Measurements from ENCODE around the gene CD28. TPM values are rescaled to one million over a fixed set of nuclear protein-coding genes. Genes with fewer than 3 reads are reported as not detected.

CD28 gene
- total RNA-seq, 5 donors from 2014 or later (not counting 1 experiment from before 2014, with no cell fraction given) = 112 to 154 (median 151) TPM

GRCh38 chr2:203673933-203674332, 32.5 kb upstream of the CD28 start:
- H3K4me3 Mint-ChIP-seq = no peak overlapping the region
- DNase-seq (peak in 9 of 35 experiments; percentile 2 to 38 (median 16)), ATAC-seq (replicated peaks in 1 of 4) (peak in 2 of 4 experiments; percentile 30 to 70)
- Histone ChIP-seq H3K36me3 (ENCODE audit: control insufficient read depth in 2 of 2, extremely low read depth in 1 of 2, insufficient read depth in 1 of 2, low read length in 1 of 2) (no peaks in the 10 kb centered on the region), H3K4me3 (ENCODE audit: control insufficient read depth in 1 of 2, extremely low read depth in 1 of 2, low read length in 1 of 2) (no peak overlapping the region), H3K9me3 (no peaks in the 10 kb centered on the region), H3K27ac (ENCODE audit: low read length) (no peak overlapping the region), H3K27me3 (replicated peaks in 1 of 2; ENCODE audit: control insufficient read depth in 2 of 2, extremely low read depth in 1 of 2, insufficient read depth in 2 of 2, low read length in 1 of 2) (no peaks in the 10 kb centered on the region), H3K4me1 (ENCODE audit: control insufficient read depth in 1 of 2, extremely low read depth in 1 of 2, insufficient read depth in 2 of 2, low read length in 2 of 2) (peaks cover 5 to 7% of the 10 kb centered on the region in 2 experiments)
- peaks cover 0 to 5% (median 2%) of the 10 kb centered on the region in 3 donors for H3K9me3 Mint-ChIP-seq
- peaks cover 15 to 27% (median 15%) of the 10 kb centered on the region in 3 donors for H3K4me1 Mint-ChIP-seq
- POLR2A ChIA-PET = no interaction called here
- no peaks in the 10 kb centered on the region for H3K27me3 Mint-ChIP-seq
- H3K27ac Mint-ChIP-seq = no peak overlapping the region
- no CpG with 5 or more reads among the region's 1 CpG for WGBS (ENCODE audit: insufficient coverage)
- peaks cover 3% of the 10 kb centered on the region for H3K36me3 Mint-ChIP-seq
- CTCF ChIA-PET = no interaction called here

GRCh38 chr2:203675086-203675485, 31.4 kb upstream of the CD28 start:
- POLR2A ChIA-PET = interaction anchor here in 1 of 2 donors (0.6 kb wide), 1 partner anchor 65 kb away, joined by 4 read pairs; no protein-coding TSS in a partner anchor
- no peak overlapping the region for H3K27ac Mint-ChIP-seq
- no peaks in the 10 kb centered on the region for H3K27me3 Mint-ChIP-seq
- H3K36me3 Mint-ChIP-seq = peaks cover 3% of the 10 kb centered on the region
- ATAC-seq (replicated peaks in 1 of 4) (no peak), DNase-seq (no peak)
- Histone ChIP-seq H3K27ac (ENCODE audit: low read length) (no peak overlapping the region), H3K9me3 (no peaks in the 10 kb centered on the region), H3K36me3 (ENCODE audit: control insufficient read depth in 2 of 2, extremely low read depth in 1 of 2, insufficient read depth in 1 of 2, low read length in 1 of 2) (no peaks in the 10 kb centered on the region), H3K4me3 (ENCODE audit: control insufficient read depth in 1 of 2, extremely low read depth in 1 of 2, low read length in 1 of 2) (no peak overlapping the region), H3K27me3 (replicated peaks in 1 of 2; ENCODE audit: control insufficient read depth in 2 of 2, extremely low read depth in 1 of 2, insufficient read depth in 2 of 2, low read length in 1 of 2) (no peaks in the 10 kb centered on the region), H3K4me1 (ENCODE audit: control insufficient read depth in 1 of 2, extremely low read depth in 1 of 2, insufficient read depth in 2 of 2, low read length in 2 of 2) (peaks cover 5 to 7% of the 10 kb centered on the region in 2 experiments)
- peaks cover 0 to 5% (median 2%) of the 10 kb centered on the region in 3 donors for H3K9me3 Mint-ChIP-seq
- CTCF ChIA-PET = no interaction called here
- H3K4me1 Mint-ChIP-seq = peaks cover 18 to 37% (median 20%) of the 10 kb centered on the region in 3 donors
- WGBS (ENCODE audit: insufficient coverage) = no CpG with 5 or more reads among the region's 3 CpGs
- H3K4me3 Mint-ChIP-seq = no peak overlapping the region

- no peak for DNase-seq
- ATAC-seq (replicated peaks in 1 of 4) = no peak
- POLR2A ChIA-PET = no interaction called here
- no peak overlapping the region for H3K27ac ChIP-seq (ENCODE audit: low read length)
- Mint-ChIP-seq H3K9me3 (no peaks in the 10 kb centered on the region), H3K36me3 (no peaks in the 10 kb centered on the region), H3K4me3 (no peak overlapping the region), H3K27me3 (no peaks in the 10 kb centered on the region), H3K27ac (no peak overlapping the region), H3K4me1 (peaks cover 34 to 58% (median 42%) of the 10 kb centered on the region in 3 donors)
- H3K9me3 ChIP-seq = no peaks in the 10 kb centered on the region
- no peaks in the 10 kb centered on the region for H3K36me3 ChIP-seq (ENCODE audit: control insufficient read depth in 2 of 2, extremely low read depth in 1 of 2, insufficient read depth in 1 of 2, low read length in 1 of 2)
- CTCF ChIA-PET = interaction anchor here (0.5 to 0.6 kb wide), 2 partner anchors 194 to 709 kb away, joined by 3 to 4 read pairs; no protein-coding TSS in a partner anchor
- peaks cover 9 to 11% of the 10 kb centered on the region in 2 experiments for H3K4me1 ChIP-seq (ENCODE audit: control insufficient read depth in 1 of 2, extremely low read depth in 1 of 2, insufficient read depth in 2 of 2, low read length in 2 of 2)
- WGBS (ENCODE audit: insufficient coverage) = 96% methylated on average over 3 of the region's 3 CpGs
- no peaks in the 10 kb centered on the region for H3K27me3 ChIP-seq (replicated peaks in 1 of 2; ENCODE audit: control insufficient read depth in 2 of 2, extremely low read depth in 1 of 2, insufficient read depth in 2 of 2, low read length in 1 of 2)
- H3K4me3 ChIP-seq (ENCODE audit: control insufficient read depth in 1 of 2, extremely low read depth in 1 of 2, low read length in 1 of 2) = no peak overlapping the region
Measured at GRCh38 chr2:203678971-203679370, 27.5 kb upstream of the CD28 start.

GRCh38 chr2:203679401-203679800, 27.0 kb upstream of the CD28 start:
- Histone ChIP-seq H3K36me3 (ENCODE audit: control insufficient read depth in 2 of 2, extremely low read depth in 1 of 2, insufficient read depth in 1 of 2, low read length in 1 of 2) (no peaks in the 10 kb centered on the region), H3K27me3 (replicated peaks in 1 of 2; ENCODE audit: control insufficient read depth in 2 of 2, extremely low read depth in 1 of 2, insufficient read depth in 2 of 2, low read length in 1 of 2) (no peaks in the 10 kb centered on the region), H3K9me3 (no peaks in the 10 kb centered on the region), H3K27ac (ENCODE audit: low read length) (no peak overlapping the region), H3K4me1 (ENCODE audit: control insufficient read depth in 1 of 2, extremely low read depth in 1 of 2, insufficient read depth in 2 of 2, low read length in 2 of 2) (peaks cover 6 to 7% of the 10 kb centered on the region in 2 experiments), H3K4me3 (ENCODE audit: control insufficient read depth in 1 of 2, extremely low read depth in 1 of 2, low read length in 1 of 2) (no peak overlapping the region)
- no peaks in the 10 kb centered on the region for H3K9me3 Mint-ChIP-seq
- POLR2A ChIA-PET = interaction anchor here (0.6 to 0.7 kb wide), 2 partner anchors 53 to 290 kb away, joined by 4 read pairs; no protein-coding TSS in a partner anchor
- no peak for DNase-seq
- no peak overlapping the region for H3K4me3 Mint-ChIP-seq
- peaks cover 30 to 54% (median 39%) of the 10 kb centered on the region in 3 donors for H3K4me1 Mint-ChIP-seq
- H3K36me3 Mint-ChIP-seq = no peaks in the 10 kb centered on the region
- no peak overlapping the region for H3K27ac Mint-ChIP-seq
- ATAC-seq (replicated peaks in 1 of 4) = no peak
- H3K27me3 Mint-ChIP-seq = no peaks in the 10 kb centered on the region
- CTCF ChIA-PET = interaction anchor here (0.6 to 0.7 kb wide), 2 partner anchors 319 to 709 kb away, joined by 3 read pairs; no protein-coding TSS in a partner anchor

GRCh38 chr2:203681978-203682377, 24.5 kb upstream of the CD28 start:
- peaks cover 4% of the 10 kb centered on the region for H3K36me3 Mint-ChIP-seq
- no peaks in the 10 kb centered on the region for H3K9me3 Mint-ChIP-seq
- H3K4me1 Mint-ChIP-seq = peaks cover 29 to 45% (median 33%) of the 10 kb centered on the region in 3 donors
- peak overlapping the region in 1 of 3 donors; percentile 4 for H3K4me3 Mint-ChIP-seq
- Histone ChIP-seq H3K4me3 (ENCODE audit: control insufficient read depth in 1 of 2, extremely low read depth in 1 of 2, low read length in 1 of 2) (no peak overlapping the region), H3K4me1 (ENCODE audit: control insufficient read depth in 1 of 2, extremely low read depth in 1 of 2, insufficient read depth in 2 of 2, low read length in 2 of 2) (peaks cover 6% of the 10 kb centered on the region in 2 experiments), H3K27ac (ENCODE audit: low read length) (no peak overlapping the region), H3K9me3 (no peaks in the 10 kb centered on the region), H3K27me3 (replicated peaks in 1 of 2; ENCODE audit: control insufficient read depth in 2 of 2, extremely low read depth in 1 of 2, insufficient read depth in 2 of 2, low read length in 1 of 2) (no peaks in the 10 kb centered on the region), H3K36me3 (ENCODE audit: control insufficient read depth in 2 of 2, extremely low read depth in 1 of 2, insufficient read depth in 1 of 2, low read length in 1 of 2) (no peaks in the 10 kb centered on the region)
- no CpG with 5 or more reads among the region's 2 CpGs for WGBS (ENCODE audit: insufficient coverage)
- H3K27me3 Mint-ChIP-seq = no peaks in the 10 kb centered on the region
- ChIA-PET POLR2A (interaction anchor here in 1 of 2 donors (0.6 kb wide), 1 partner anchor 26 kb away, joined by 3 read pairs; no protein-coding TSS in a partner anchor), CTCF (no interaction called here)
- ATAC-seq (replicated peaks in 1 of 4) = peak in 2 of 4 experiments; percentile 45 to 59
- H3K27ac Mint-ChIP-seq = peak overlapping the region in 1 of 2 donors; percentile 35
- peak in 1 of 35 experiments; percentile 9 for DNase-seq

GRCh38 chr2:203682688-203683130, 23.7 kb upstream of the CD28 start:
- H3K4me1 Mint-ChIP-seq = peaks cover 29 to 45% (median 33%) of the 10 kb centered on the region in 3 donors
- Histone ChIP-seq H3K4me1 (ENCODE audit: control insufficient read depth in 1 of 2, extremely low read depth in 1 of 2, insufficient read depth in 2 of 2, low read length in 2 of 2) (peaks cover 6% of the 10 kb centered on the region in 2 experiments), H3K27me3 (replicated peaks in 1 of 2; ENCODE audit: control insufficient read depth in 2 of 2, extremely low read depth in 1 of 2, insufficient read depth in 2 of 2, low read length in 1 of 2) (no peaks in the 10 kb centered on the region), H3K4me3 (ENCODE audit: control insufficient read depth in 1 of 2, extremely low read depth in 1 of 2, low read length in 1 of 2) (no peak overlapping the region), H3K27ac (ENCODE audit: low read length) (no peak overlapping the region), H3K9me3 (no peaks in the 10 kb centered on the region), H3K36me3 (ENCODE audit: control insufficient read depth in 2 of 2, extremely low read depth in 1 of 2, insufficient read depth in 1 of 2, low read length in 1 of 2) (no peaks in the 10 kb centered on the region)
- no peak overlapping the region for H3K4me3 Mint-ChIP-seq
- ChIA-PET CTCF (interaction anchor here in 1 of 2 donors (0.6 kb wide), 1 partner anchor 185 kb away, joined by 4 read pairs; no protein-coding TSS in a partner anchor), POLR2A (interaction anchor here in 1 of 2 donors (0.6 kb wide), 1 partner anchor 25 kb away, joined by 3 read pairs; no protein-coding TSS in a partner anchor)
- DNase-seq (no peak), ATAC-seq (replicated peaks in 1 of 4) (no peak)
- H3K36me3 Mint-ChIP-seq = peaks cover 4% of the 10 kb centered on the region
- WGBS (ENCODE audit: insufficient coverage) = 100% methylated on average over 2 of the region's 4 CpGs
- no peaks in the 10 kb centered on the region for H3K9me3 Mint-ChIP-seq
- H3K27ac Mint-ChIP-seq = no peak overlapping the region
- H3K27me3 Mint-ChIP-seq = no peaks in the 10 kb centered on the region

All from T-cell (primary cell).